IPS-18c (cell line): ENCODE measurements around the gene BCAR1.

ENCODE experiments used
- H3K4me3 ChIP-seq: 2 replicates; pipeline ENCODE4 v1.7.0; 2013; ENCODE audit warnings: low read depth, mild to moderate bottlenecking, low read length, moderate library complexity; ENCODE audit not compliant: insufficient read depth
- H3K9me3 ChIP-seq: one replicate; pipeline ENCODE4 v1.6.1; 2013; ENCODE audit warnings: mild to moderate bottlenecking, low read length, moderate library complexity; ENCODE audit not compliant: control insufficient read depth, insufficient read depth

Gene BCAR1

DNA sequence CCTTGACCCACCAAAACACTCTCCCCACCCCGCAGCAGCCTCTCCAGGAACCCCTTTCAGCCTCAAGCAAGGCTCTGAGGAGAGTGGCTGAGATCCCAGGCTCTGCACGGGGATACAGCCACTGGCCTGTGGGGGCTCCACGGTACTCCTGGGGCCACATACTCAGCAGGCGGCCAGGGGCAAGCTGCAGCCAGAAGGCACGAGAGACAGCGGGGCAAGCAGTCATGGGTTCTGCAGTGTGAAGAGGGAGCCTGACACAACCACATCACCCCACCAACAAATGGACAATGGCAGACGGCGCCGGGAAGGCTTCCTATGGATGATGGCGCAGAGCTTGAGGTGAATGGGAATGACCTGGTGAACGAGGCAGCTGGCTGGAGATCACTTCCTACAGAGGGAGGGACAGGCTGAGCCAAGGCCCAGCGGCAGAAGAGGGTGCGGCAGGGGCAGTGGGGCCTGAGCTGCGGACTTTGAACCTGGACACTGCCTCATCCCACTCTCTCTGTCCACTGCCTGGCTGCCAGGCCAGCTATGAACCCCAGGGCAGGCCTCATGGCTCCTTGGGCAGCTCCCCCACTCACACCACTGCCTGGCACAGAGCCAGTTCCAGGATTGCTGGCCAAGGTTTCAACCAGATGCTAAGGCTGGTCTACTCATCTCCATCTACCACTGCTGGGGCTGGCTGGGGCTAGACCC is 10.8 kb upstream of the BCAR1 start:
- Histone ChIP-seq H3K4me3 (no peak overlapping the region), H3K9me3 (no peaks in the 10 kb centered on the region)

DNA sequence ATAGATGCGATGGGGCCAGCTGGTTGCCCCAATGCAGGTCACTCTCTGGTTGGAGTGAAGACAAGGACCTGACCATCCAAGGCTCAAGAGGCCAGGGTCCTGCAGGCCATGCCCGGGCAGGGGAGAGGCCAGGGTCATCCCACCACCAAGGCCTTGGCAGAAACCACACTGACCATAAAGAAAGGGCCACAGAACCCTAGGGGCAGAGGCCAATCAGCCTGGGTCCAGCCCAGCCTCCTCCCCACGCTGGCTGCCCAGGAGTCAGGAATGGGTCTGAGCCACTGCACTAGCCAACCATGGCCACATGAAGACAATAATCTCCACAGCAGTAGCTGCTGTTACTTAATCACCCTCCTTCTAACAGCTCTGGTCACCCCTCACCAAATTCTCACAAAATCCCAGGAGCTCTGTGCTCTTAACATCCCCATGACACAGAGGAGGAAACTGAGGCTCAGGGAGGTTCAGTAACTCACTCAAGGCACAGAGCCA is 10.2 kb upstream of the BCAR1 start:
- Histone ChIP-seq H3K9me3 (no peaks in the 10 kb centered on the region), H3K4me3 (no peak overlapping the region)

DNA sequence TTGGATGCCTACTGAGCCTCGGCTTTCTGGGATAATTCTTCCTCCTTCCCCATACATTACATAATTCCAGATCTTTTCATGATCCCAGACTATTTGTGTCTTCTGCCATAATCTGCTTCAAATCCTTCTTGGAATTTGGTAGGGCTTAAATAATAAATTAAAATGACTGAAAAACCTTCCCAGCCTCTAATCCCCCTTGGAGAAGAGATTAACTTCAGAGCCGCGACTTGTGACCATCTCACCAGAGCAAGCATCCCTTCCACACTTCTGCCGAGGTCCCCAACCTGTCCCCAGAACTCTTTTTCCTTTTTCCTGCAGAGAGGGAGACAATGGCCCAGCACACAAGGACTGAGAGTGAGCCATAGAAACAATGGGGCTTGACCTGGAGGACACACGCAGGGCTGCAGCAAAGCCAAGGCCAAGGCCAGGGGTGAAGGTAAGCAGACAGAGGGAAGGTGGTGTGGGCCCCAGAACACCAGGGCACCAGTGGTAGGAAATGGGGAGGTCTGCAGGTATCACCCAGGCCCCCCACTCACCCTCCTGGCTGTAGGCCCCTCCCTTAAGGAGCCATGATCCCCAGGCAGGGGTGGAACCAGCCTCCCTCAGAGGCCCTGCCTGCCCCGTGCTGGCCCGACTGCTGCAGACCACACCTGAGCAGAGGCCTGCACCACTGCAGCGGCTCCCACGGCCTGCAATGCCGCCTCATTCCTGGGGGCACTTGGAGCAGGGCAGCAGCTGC is 9.6 kb upstream of the BCAR1 start:
- Histone ChIP-seq H3K9me3 (no peaks in the 10 kb centered on the region), H3K4me3 (no peak overlapping the region)

DNA sequence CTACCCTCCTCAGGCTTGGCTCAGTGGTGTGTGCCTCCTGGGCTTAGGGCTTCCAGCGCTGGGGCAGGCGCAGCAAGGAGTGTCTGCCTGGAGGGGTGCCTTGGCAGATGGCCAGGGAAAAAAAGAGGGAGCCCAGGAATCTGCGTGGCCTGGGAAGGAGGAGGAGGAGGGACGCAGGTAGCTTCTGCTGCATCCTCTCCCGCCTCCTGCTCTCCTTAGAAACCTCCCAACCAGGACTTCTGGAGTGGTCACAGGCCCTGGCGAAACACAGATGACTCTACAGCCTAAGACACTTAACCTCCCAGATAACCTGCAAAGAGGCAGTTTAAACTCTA is 7.3 kb upstream of the BCAR1 start:
- Histone ChIP-seq H3K9me3 (no peaks in the 10 kb centered on the region), H3K4me3 (no peak overlapping the region)

DNA sequence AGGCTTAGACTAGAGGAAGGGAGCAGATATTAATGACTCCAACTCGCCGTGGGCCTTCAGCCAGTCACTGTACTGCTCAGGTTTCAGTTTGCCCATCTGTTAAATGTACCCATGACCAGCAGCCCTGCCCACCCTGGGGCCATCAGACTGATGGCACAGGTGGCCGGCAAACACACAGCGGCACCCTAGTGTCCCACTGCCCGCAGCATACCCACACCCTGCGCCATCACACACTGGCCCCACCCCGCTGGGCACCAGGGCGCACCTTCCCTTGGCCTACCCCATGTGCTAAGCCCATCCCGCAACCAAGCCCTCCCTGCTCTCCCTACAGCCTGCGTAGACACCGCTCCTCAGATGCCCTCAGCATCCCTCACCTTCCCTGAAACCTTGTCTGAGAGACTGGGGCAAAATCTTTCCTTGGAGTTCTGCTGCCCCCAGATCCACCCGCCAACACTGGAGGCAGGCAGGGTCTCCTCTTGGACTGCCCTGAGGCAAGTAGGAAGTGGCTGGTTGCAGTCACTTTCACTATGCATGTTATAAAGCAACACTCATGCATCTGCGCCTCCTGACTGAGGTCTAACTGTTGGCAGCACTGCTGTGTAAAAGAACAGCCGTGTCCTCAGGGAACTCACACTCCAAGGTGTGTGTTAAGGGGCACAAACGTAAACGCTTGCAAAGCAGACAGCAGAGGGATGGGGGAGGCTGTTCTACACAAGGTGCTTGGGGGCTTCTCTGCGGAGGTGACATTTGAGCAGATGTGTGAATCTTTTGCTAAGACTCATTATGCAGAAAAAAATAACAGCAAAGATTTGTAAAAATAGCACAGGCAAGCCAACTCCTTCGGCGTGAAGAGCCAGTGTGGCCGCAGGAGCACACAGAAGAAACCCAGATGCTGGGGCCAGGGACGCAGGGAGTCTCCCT is 6.7 kb upstream of the BCAR1 start:
- no peak overlapping the region for H3K4me3 ChIP-seq
- no peaks in the 10 kb centered on the region for H3K9me3 ChIP-seq

DNA sequence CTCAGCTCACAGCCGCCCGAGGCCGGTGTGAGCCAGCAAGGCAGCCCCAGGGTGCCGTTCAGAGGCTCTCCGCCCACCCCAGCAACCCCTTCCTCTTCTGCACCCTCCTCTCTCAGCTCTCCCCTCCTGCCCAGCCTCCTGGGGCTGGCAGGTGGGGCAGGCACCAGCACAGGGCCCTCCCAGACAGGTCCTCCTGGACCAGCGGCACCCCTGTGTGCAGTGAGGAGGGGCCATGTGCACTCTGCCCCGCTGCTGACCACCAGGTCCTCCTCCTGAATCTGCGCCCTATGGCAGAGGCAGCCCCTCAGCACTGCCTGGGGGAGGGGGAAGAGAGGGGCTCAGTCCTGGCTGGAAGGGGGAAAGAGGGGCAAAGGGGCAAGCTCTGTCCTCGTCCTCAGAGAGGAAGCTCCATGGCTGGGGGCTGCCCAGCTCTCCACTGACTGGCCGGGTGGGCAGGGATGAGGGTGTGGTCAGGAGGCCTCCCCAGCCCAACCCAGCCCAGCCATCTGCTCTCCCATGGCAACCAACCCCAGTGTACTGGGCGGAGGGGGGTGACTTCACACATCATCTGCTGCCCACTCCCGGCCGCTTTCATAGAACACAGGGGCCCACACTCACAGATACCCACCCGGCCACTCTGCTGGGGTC is 5.4 kb upstream of the BCAR1 start:
- H3K9me3 ChIP-seq, result no peaks in the 10 kb centered on the region
- peak overlapping the region; percentile 28; the same call in 1 of the 2 replicates for H3K4me3 ChIP-seq

DNA sequence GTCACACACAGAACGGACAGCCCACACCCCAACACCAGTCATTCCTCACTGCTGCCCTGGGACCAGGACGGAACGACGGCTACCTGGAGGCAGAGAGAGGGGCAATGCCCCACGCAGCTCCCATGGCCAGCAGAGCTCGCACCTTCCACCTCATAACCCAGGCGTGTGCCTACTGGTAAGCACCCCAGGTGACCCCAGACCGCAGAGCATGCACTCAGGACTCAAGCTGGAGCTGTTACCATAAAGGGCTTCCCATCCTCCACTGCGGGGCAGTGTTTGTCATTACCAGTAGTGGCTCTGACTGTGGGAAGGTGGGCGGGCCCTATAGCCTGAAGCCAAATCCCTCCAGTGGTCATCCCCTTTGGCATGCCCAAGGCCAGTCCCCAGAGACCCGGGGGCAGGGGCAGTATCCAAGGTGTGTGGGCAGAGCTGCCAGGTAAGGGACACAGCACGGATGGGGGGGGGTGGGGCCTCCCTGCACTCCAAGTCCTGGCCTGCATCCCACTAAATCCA is 4.7 kb upstream of the BCAR1 start:
- no peaks in the 10 kb centered on the region for H3K9me3 ChIP-seq
- 0 out of 2 replicates have a peak overlapping the region, but pooled peaks have one; percentile 28 for H3K4me3 ChIP-seq

DNA sequence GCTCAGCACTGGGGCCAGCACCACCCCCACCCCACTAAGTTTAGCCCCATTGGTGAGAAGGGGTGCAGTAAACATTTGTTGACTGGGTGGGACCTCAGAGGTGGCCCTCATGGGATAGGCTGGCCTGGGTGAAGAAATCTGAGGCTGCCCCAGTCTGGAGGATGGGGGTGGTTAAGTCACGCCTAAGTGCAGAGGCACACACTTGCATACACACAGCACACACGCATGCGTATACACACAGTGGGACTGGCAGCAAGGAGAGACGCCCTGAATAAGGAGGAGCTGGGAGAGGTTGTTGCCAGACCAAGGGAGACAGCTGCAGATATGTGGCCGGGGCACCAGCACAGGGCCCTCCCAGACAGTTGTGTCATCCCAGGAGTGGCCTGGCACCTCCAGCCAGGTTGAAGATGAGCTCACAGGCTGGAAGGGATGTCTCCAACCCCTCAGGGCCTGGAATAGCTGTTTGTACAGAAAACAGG is 3.0 kb upstream of the BCAR1 start:
- Histone ChIP-seq H3K4me3 (no peak overlapping the region), H3K9me3 (no peaks in the 10 kb centered on the region)

DNA sequence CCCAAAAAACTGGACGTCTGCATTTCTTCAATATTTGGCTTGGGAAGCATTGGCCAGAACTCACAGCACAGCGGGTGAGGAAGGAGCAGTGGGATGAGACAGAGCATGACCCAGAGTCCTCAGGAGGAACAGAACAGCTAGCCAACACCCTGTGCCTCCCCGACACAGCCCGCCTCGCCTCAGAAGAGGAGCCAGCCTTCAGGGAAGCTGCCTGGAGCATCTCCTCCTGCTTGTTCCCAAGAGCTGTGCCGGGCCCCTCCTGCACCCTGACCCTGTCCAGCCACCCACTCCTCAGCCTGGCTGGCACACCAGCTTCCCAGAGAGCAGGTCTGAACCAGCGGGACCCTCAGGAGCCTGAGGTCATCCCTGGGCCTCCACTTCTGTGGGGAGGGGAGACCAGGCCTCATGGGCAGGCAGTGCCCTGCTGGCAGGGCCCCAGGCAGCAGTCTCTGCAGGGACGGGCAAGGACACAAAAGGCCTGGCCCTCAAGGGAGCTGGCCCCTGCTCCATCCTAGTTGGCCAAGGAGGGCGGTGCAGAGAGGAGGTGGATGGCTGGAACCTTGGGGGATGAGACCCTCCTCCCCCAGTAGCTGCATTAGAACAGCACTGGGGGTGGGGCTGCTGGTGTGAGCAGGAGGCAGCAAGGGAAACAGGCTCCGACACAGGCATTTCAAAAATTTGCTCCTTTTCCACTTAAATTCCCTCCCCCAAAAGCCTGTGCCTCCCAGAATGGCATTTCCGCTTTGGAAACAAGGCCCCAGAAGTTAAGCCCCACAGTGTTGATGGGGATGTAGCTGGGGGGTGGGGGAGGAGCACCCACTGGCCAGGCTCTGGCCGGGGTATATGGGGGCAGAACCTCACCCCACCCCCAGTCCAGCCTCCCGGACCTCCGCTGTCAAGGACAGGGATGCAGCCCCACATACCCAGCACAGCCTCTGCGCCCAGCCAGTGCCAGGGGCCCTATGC is 1.8 kb upstream of the BCAR1 start:
- Histone ChIP-seq H3K4me3 (peak overlapping the region; percentile 26; the same call in 1 of the 2 replicates), H3K9me3 (no peaks in the 10 kb centered on the region)

DNA sequence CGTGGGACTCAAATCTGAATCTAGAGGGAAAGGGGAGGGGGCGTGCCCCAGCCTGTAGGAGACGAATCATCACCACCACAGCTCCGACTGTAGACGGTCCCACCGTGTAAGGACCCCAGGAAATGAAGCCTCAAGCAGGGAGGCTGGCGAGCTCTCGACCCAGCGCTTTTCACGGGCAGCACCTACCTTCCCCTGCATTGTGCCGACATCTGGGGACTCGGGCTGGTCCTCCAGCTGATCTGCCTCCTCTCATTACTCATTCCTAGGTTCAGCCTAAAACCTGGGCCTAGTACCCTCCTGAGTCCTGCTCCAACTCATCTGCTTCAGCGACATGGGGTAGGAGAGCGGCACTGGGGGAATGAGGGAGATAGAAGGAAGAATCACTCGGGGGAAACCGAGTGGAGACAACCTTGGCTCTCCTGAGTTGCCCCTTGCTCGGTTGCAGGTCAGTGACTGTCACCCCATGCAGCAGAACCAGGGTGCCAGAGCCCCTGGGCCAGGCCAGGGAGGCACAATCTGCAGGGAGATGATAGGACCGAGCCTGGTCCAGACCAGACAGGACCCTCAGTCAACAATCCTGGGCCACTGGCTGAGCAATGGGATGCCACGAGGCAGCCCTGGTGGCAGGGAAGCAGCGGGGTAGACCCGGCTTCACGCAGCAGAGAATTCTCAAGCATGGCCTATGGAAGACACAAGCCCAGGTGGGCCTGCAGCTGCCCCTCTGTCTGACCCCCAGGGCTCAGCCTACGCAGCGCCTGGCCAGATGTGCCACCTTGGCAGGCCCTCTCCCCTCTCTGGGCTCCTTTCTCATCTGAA is 833 bp upstream of the BCAR1 start:
- peak overlapping the region; percentile 16 for H3K4me3 ChIP-seq
- no peaks in the 10 kb centered on the region for H3K9me3 ChIP-seq

DNA sequence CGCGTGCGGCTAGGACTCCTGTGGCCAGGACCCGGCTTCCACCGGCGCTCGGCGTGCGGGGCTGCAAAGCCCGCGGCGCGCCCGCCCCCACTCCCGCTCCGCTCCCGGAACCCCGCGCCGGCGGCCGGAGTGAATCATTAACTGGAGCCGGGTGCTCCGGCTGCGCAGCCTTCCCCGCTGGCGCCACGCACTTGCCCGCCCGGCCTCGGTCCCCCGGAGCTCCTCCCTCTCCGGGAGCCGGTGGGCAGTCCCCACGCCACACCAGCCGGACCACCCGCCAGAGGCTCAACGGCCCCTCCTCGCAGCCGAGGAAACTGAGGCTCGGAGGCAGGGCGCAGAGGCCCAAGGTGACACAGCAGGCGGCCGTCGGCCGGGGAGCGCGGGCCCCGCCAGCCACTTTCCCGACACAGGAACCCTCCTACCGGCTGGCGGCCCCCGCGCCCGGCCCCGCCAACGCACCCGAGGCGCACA is 580 bp downstream of the BCAR1 start:
- peak overlapping the region; percentile 84 for H3K4me3 ChIP-seq
- H3K9me3 ChIP-seq, result no peaks in the 10 kb centered on the region

DNA sequence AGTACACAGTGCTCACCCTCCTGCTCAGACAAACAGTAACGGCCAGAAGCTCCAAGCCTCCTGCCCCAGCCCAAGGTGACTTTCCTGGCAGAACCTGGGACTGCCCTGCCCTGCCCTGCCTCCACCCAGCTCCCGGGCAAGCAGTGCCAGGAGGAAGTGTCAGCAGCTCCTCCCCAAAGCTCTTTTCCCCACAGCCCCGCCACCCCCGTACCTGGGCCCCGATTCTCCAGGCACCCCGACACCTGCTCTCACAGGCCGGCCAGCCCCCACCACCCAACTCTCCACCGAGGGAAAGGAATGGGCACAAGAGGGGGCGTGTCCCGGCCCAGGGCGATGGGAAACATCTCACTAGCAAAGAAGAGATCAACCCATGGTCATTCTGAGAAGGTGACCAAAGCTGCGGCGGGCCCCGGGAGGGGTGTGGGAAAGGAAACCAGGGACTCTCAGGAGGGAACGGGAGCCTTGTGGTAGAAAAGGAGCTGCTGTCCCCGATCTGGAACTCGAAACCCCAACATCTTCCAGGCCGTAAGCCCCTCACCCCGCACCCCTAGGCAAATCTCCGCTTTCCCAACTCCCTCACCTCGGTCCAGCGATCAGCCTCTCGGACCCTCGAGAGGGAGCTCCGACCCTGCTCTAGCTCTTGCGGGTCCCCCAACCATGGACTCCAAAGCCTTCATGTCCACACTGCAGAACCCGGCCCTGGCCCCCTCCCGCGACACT is 1.2 kb downstream of the BCAR1 start:
- Histone ChIP-seq H3K9me3 (no peaks in the 10 kb centered on the region), H3K4me3 (peak overlapping the region; percentile 84)

DNA sequence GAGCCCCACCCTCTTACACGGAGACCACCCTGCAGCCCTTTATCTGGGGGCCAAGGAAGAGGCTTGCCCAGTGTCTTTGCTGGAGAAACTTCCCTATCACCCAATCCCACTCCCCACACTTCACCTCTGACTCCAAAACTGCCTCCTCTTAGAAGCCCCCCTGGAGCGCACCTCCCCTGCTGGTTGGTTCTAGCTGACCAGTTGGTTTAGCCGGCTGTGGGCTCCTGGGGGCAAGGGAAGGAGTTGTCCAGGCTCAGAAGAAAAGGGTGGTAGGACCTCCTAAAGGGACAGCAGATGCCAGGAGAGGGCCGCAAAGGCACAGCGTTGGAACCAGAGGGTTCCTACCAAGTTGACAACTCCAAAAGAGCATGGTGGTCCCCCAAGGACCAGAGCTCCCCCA is 2.0 kb downstream of the BCAR1 start:
- H3K9me3 ChIP-seq, result no peaks in the 10 kb centered on the region
- no peak overlapping the region for H3K4me3 ChIP-seq

DNA sequence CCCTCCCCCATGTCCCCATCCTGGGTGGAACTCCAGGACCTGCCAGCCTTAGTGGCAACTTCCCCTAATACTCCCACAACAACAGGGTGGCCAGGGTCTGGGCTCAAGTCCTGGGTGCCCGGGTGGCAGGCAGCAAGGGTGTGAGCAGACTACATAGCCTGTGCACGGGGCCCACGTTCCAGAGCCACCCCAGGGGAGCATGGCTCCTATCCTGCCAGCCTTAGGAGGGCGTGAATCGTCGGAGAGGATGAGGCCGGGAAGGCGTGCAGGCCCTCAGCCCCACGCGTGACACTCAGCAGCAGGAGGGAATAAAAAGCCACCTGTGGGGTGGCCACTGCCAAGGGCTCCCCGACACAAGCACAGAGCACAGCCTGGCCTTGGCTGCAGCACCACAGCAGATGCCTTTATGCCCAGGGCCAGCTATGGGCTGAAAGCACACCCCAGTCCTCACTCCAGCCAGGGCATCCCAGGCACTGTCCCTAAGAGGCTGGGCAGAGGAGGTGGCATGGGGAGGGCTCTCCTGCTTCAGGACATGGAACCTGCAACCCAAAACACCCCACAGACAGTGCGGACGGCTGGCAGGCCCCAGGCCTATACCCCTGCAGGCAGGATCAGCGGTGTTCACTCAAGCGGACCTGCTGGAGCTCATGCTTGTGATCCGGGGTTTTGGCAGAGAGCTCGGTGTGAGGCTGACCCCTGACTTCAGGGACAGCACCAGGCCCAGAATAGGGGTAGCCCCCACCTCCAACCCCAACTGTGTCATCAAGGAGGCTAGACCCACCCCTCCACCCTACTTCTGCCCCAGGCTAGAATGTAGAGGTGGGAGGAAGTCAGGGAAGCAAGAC is 2.7 kb downstream of the BCAR1 start:
- Histone ChIP-seq H3K4me3 (no peak overlapping the region), H3K9me3 (no peaks in the 10 kb centered on the region)
